ENCODE results near the gene BCAS4.

The BCAS4 gene

DNA sequence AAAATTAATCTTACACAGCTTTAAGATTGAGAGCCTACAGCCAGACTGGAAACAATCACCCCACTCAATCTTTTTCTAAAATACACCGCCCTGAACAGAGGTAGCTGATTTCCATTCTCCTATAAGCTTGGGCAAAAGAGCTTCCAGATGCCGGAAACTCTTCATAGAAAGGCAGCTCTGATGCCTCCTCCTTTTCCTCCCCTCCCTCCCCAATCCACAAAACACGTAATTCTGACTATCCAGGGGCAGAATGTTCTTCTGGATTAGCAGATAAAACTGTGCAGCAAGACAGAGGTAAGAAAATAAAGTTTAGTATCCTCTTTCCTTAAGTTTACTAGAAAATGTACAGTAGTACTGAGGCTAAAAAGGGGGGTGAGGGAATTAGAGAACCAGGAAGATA, 120.6 kb downstream of the BCAS4 start:
- no peak for DNase-seq (ENCODE audit: low read depth in 1 of 2, low spot score in 1 of 2)
- TF ChIP-seq JUND (IDR thresholded peaks at IDR 0.05; ENCODE audit: low read depth), result no peak
- in situ Hi-C loops (cut with HindIII; ENCODE audit: low pct_unique_long_range_greater_than_20kb, low sequenced_read_pairs), result no loop called here

DNA sequence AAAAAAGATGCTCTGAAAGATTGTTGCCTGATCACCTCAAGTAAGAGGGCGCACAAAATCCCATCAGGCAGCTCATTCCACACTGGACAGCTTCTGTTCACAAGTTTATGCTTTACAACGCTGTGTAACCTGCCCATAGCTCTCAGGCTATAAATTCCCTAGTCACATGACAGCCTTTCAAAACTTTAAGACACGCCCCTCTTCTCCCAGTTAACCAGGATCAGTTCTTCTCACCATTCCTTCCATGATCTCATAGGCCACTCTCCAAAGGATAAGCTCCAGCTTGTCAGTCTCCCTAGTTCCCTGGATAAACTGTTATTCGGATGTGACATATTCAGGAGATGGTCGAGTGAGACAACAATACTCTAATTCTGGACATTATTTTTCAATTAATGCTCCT, 121.4 kb downstream of the BCAS4 start:
- in situ Hi-C loops (cut with HindIII; ENCODE audit: low pct_unique_long_range_greater_than_20kb, low sequenced_read_pairs), result no loop called here
- DNase-seq (ENCODE audit: low read depth in 1 of 2, low spot score in 1 of 2), result peak in 1 of 2 experiments; percentile 60
- no peak for TF ChIP-seq JUND (IDR thresholded peaks at IDR 0.05; ENCODE audit: low read depth)

DNA sequence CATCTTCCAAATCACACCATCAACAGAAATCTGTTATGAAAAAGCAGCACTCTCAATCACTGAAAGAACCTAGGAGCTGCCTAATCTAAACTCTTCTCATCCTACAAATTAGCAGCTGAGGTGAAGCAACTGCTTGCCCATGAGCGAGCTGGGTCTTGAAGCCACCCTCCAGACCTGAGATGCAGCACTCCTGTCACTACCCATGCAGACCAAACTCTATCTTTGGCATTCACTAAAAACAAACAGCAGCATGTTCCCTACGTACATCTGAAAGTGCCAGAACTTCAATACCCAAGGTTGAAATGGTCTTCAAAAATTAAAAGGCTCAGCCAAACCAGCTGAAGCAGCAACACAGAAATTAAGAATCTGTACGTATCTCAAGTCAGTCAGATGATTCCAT, 122.1 kb downstream of the BCAS4 start:
- no peak for TF ChIP-seq JUND (IDR thresholded peaks at IDR 0.05; ENCODE audit: low read depth)
- DNase-seq (ENCODE audit: low read depth in 1 of 2, low spot score in 1 of 2), result no peak
- in situ Hi-C loops (cut with HindIII; ENCODE audit: low pct_unique_long_range_greater_than_20kb, low sequenced_read_pairs), result no loop called here

- DNase-seq (ENCODE audit: low read depth in 1 of 2, low spot score in 1 of 2), result no peak
- in situ Hi-C loops (cut with HindIII; ENCODE audit: low pct_unique_long_range_greater_than_20kb, low sequenced_read_pairs), result no loop called here
- no peak for TF ChIP-seq JUND (IDR thresholded peaks at IDR 0.05; ENCODE audit: low read depth)
These were observed 123.5 kb downstream of the BCAS4 start for GRCh38 chr20:50918403-50918802.

GRCh38 chr20:50919567-50919966, 124.7 kb downstream of the BCAS4 start:
- DNase-seq (ENCODE audit: low read depth in 1 of 2, low spot score in 1 of 2), result peak in 1 of 2 experiments; percentile 40
- no peak for TF ChIP-seq JUND (IDR thresholded peaks at IDR 0.05; ENCODE audit: low read depth)
- in situ Hi-C loops (cut with HindIII; ENCODE audit: low pct_unique_long_range_greater_than_20kb, low sequenced_read_pairs), result no loop called here

- TF ChIP-seq JUND (IDR thresholded peaks at IDR 0.05; ENCODE audit: low read depth), result no peak
- DNase-seq (ENCODE audit: low read depth in 1 of 2, low spot score in 1 of 2), result no peak
- in situ Hi-C loops (cut with HindIII; ENCODE audit: low pct_unique_long_range_greater_than_20kb, low sequenced_read_pairs), result no loop called here
These were observed 126.1 kb downstream of the BCAS4 start for GRCh38 chr20:50920997-50921396.

DNA sequence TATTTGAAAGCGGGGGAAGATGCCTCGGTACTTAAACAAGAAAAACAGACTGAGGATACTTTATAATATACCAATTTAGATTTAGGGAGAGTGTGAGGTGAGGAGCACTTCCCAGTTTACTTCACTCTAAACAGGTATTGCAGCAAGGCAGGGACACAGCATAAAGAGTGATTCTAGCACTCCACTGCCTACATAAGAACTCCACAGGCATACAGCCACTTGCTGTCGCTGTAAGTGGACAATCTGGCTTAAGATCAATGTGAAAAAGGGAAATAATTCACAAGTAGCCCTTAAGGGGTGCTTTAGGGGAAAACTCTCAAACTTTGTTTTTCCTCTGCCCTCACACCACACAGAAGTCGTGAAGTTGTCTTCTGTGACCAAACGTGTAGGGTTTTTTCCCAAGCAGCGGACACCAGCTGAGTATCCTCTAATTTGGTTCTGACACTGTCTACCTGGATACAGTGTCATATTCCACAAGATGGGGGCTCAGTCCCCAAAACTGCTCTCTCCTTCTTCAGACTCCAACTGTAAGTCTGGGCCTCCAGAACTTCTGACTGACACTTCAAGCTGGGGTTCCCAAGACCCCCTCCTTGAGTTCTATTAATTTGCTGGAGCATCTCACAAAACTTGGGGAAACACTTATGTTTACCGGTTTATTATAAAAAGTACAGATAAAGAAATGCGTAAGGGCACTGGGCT, 127.1 kb downstream of the BCAS4 start:
- in situ Hi-C loops (cut with HindIII; ENCODE audit: low pct_unique_long_range_greater_than_20kb, low sequenced_read_pairs), result no loop called here
- no peak for TF ChIP-seq JUND (IDR thresholded peaks at IDR 0.05; ENCODE audit: low read depth)
- DNase-seq (ENCODE audit: low read depth in 1 of 2, low spot score in 1 of 2), result peak in 1 of 2 experiments; percentile 41

- TF ChIP-seq JUND (IDR thresholded peaks at IDR 0.05; ENCODE audit: low read depth), result no peak
- DNase-seq (ENCODE audit: low read depth in 1 of 2, low spot score in 1 of 2), result no peak
- in situ Hi-C loops (cut with HindIII; ENCODE audit: low pct_unique_long_range_greater_than_20kb, low sequenced_read_pairs), result no loop called here
These were observed 129.5 kb downstream of the BCAS4 start for GRCh38 chr20:50924261-50924920.

DNA sequence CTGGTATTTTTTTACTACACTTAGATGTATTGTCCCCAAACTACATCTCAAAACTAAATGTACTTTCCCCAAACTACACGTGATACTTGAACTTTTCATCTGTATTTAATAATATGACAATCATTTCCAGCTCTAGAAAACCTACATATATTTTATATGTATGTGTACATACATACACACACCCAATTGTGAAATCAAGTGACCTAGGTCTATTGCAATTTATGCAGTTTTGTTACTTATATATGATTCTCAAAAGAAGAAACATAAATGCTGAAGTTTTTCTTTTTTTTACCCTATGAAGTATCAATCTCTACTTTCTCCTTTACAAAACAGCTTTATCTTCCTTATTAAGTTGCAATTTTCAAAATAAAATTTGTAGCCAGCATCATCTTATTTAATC, 131.7 kb downstream of the BCAS4 start:
- in situ Hi-C loops (cut with HindIII; ENCODE audit: low pct_unique_long_range_greater_than_20kb, low sequenced_read_pairs), result no loop called here
- no peak for TF ChIP-seq JUND (IDR thresholded peaks at IDR 0.05; ENCODE audit: low read depth)
- DNase-seq (ENCODE audit: low read depth in 1 of 2, low spot score in 1 of 2), result no peak

Measured in T47D (cell line).